HEK293 (cell line): Measurements from ENCODE around the gene RPL13A.
A peak's percentile ranks its signal among the peaks of the same experiment; 100 is the strongest.

Experiments
- AEBP2 ChIP-seq: fragments of 450-650 bp; formaldehyde crosslinking; IDR thresholded peaks from 2 replicates; pipeline ENCODE4 v1.5.1; 2016; ENCODE audit warnings: missing biosample characterization, missing genetic modification characterization, borderline replicate concordance
- ATF2 ChIP-seq: fragments of 450-650 bp; formaldehyde crosslinking; IDR thresholded peaks from 2 replicates; pipeline ENCODE4 v1.5.1; 2016; ENCODE audit warnings: missing biosample characterization, missing genetic modification characterization, low read depth
- GLIS1 ChIP-seq: fragments of 450-650 bp; formaldehyde crosslinking; IDR thresholded peaks from 2 replicates; pipeline ENCODE4 v1.5.1; 2016; ENCODE audit warnings: missing biosample characterization, missing genetic modification characterization
- HOXA7 ChIP-seq: sonication (generic); formaldehyde crosslinking; IDR thresholded peaks from 2 replicates; pipeline ENCODE4 v1.8.1; 2022; ENCODE audit warnings: missing genetic modification reagents, borderline replicate concordance
- KLF16 ChIP-seq: fragments of 450-650 bp; formaldehyde crosslinking; IDR thresholded peaks from 2 replicates; pipeline ENCODE4 v1.5.1; 2017; ENCODE audit warnings: missing biosample characterization, missing genetic modification characterization
- MZF1 ChIP-seq: fragments of 450-650 bp; formaldehyde crosslinking; IDR thresholded peaks from 2 replicates; pipeline ENCODE4 v1.5.1; 2017; ENCODE audit warnings: missing biosample characterization, missing genetic modification characterization, borderline replicate concordance
- REST ChIP-seq: fragments of 450-650 bp; formaldehyde crosslinking; IDR thresholded peaks from 2 replicates; pipeline ENCODE4 v1.5.1; 2016; ENCODE audit warnings: missing biosample characterization, missing genetic modification characterization
- SALL2 ChIP-seq: fragments of 450-650 bp; formaldehyde crosslinking; IDR thresholded peaks from 2 replicates; pipeline ENCODE4 v1.5.0; 2017; ENCODE audit warnings: missing biosample characterization, mild to moderate bottlenecking, missing genetic modification characterization, borderline replicate concordance
- YY1 ChIP-seq: fragments of 450-650 bp; formaldehyde crosslinking; IDR thresholded peaks from 2 replicates; pipeline ENCODE4 v1.5.1; 2018; ENCODE audit warnings: missing biosample characterization, missing genetic modification characterization
- YY2 ChIP-seq: fragments of 450-650 bp; formaldehyde crosslinking; IDR thresholded peaks from 2 replicates; pipeline ENCODE4 v1.5.1; 2016; ENCODE audit warnings: missing biosample characterization, missing genetic modification characterization
- ZBTB17 ChIP-seq: fragments of 450-650 bp; formaldehyde crosslinking; IDR thresholded peaks from 2 replicates; pipeline ENCODE4 v1.5.1; 2016; ENCODE audit warnings: missing biosample characterization, missing genetic modification characterization
- ZBTB21 ChIP-seq: fragments of 450-650 bp; formaldehyde crosslinking; IDR thresholded peaks from 2 replicates; pipeline ENCODE4 v1.5.1; 2017; ENCODE audit warnings: missing biosample characterization, missing genetic modification characterization
- ZBTB6 ChIP-seq: fragments of 450-650 bp; formaldehyde crosslinking; IDR thresholded peaks from 2 replicates; pipeline ENCODE4 v1.5.1; 2017; ENCODE audit warnings: missing biosample characterization, missing genetic modification characterization
- ZEB2 ChIP-seq: fragments of 450-650 bp; formaldehyde crosslinking; IDR thresholded peaks from 2 replicates; pipeline ENCODE4 v1.5.1; 2016; ENCODE audit warnings: missing biosample characterization, missing genetic modification characterization
- ZNF112 ChIP-seq: fragments of 450-650 bp; formaldehyde crosslinking; IDR thresholded peaks from 2 replicates; pipeline ENCODE4 v1.5.0; 2017; ENCODE audit warnings: missing biosample characterization, missing genetic modification characterization
- ZNF132 ChIP-seq: fragments of 450-650 bp; formaldehyde crosslinking; IDR thresholded peaks from 2 replicates; pipeline ENCODE4 v1.5.1; 2017; ENCODE audit warnings: missing biosample characterization, missing genetic modification characterization, borderline replicate concordance
- ZNF202 ChIP-seq: fragments of 450-650 bp; formaldehyde crosslinking; IDR thresholded peaks from 2 replicates; pipeline ENCODE4 v1.5.1; 2016; ENCODE audit warnings: missing biosample characterization, missing genetic modification characterization, borderline replicate concordance
- ZNF211 ChIP-seq: fragments of 450-650 bp; formaldehyde crosslinking; IDR thresholded peaks from 2 replicates; pipeline ENCODE4 v1.5.1; 2016; ENCODE audit warnings: low read depth, missing biosample characterization, missing genetic modification characterization
- ZNF26 ChIP-seq: fragments of 450-650 bp; formaldehyde crosslinking; IDR thresholded peaks from 2 replicates; pipeline ENCODE4 v1.5.1; 2016; ENCODE audit warnings: missing biosample characterization, missing genetic modification characterization
- ZNF510 ChIP-seq: fragments of 450-650 bp; formaldehyde crosslinking; IDR thresholded peaks from 2 replicates; pipeline ENCODE4 v1.5.1; 2018; ENCODE audit warnings: mild to moderate bottlenecking, missing genetic modification characterization, missing biosample characterization; ENCODE audit not compliant: insufficient replicate concordance
- ZNF521 ChIP-seq: fragments of 450-650 bp; formaldehyde crosslinking; IDR thresholded peaks from 2 replicates; pipeline ENCODE4 v1.5.1; 2017; ENCODE audit warnings: missing biosample characterization, mild to moderate bottlenecking, missing genetic modification characterization
- ZNF654 ChIP-seq: fragments of 450-650 bp; formaldehyde crosslinking; IDR thresholded peaks from 2 replicates; pipeline ENCODE4 v1.5.1; 2016; ENCODE audit warnings: low read depth, missing biosample characterization, missing genetic modification characterization
- ZNF664 ChIP-seq: fragments of 450-650 bp; formaldehyde crosslinking; IDR thresholded peaks from 2 replicates; pipeline ENCODE4 v1.5.1; 2016; ENCODE audit warnings: missing biosample characterization, missing genetic modification characterization
- ZNF670 ChIP-seq: fragments of 450-650 bp; formaldehyde crosslinking; IDR thresholded peaks from 2 replicates; pipeline ENCODE4 v1.5.1; 2016; ENCODE audit warnings: missing biosample characterization, missing genetic modification characterization, low read depth
- ZNF704 ChIP-seq: fragments of 450-650 bp; formaldehyde crosslinking; IDR thresholded peaks from 2 replicates; pipeline ENCODE4 v1.5.1; 2016; ENCODE audit warnings: missing biosample characterization, missing genetic modification characterization
- ZNF76 ChIP-seq: fragments of 450-650 bp; formaldehyde crosslinking; IDR thresholded peaks from 2 replicates; pipeline ENCODE4; 2016; ENCODE audit warnings: low read depth, missing biosample characterization, missing genetic modification characterization, borderline replicate concordance
- ZNF777 ChIP-seq: fragments of 450-650 bp; formaldehyde crosslinking; IDR thresholded peaks from 2 replicates; pipeline ENCODE4 v1.5.1; 2017; ENCODE audit warnings: missing biosample characterization, missing genetic modification characterization, borderline replicate concordance
- ZNF830 ChIP-seq: fragments of 450-650 bp; IDR thresholded peaks from 2 replicates; pipeline ENCODE4 v1.5.0; 2018; ENCODE audit warnings: missing biosample characterization, missing genetic modification characterization, low read depth, mild to moderate bottlenecking, moderate library complexity

Gene RPL13A

GRCh38 chr19:49443366-49444099 lies 43.9 kb upstream of the RPL13A start (continued):
- TF ChIP-seq ZBTB17 (tag by site-specific recombination) (peak; percentile 95), ZNF202 (tag by site-specific recombination) (no peak), ZNF704 (tag by site-specific recombination) (no peak), GLIS1 (tag by site-specific recombination) (peak; percentile 60), ZNF211 (tag by site-specific recombination) (no peak), SALL2 (no peak), MZF1 (tag by site-specific recombination) (0 out of 2 replicates have a peak, but pooled peaks have one; percentile 22), REST (tag by site-specific recombination) (no peak; the same call in 1 of the 2 replicates), ZNF664 (tag by site-specific recombination) (no peak), ZNF521 (tag by site-specific recombination) (no peak), ATF2 (tag by site-specific recombination) (no peak), ZNF830 (no peak), ZNF510 (no peak), ZBTB21 (tag by site-specific recombination) (no peak; the same call in none of the 2 replicates), ZNF654 (peak; percentile 38), ZNF670 (no peak), ZNF76 (tag by site-specific recombination) (peak; percentile 97), KLF16 (tag by site-specific recombination) (peak; percentile 56), AEBP2 (tag by site-specific recombination) (no peak), ZEB2 (tag by site-specific recombination) (peak; percentile 93), YY2 (tag by site-specific recombination) (no peak; the same call in 1 of the 2 replicates), HOXA7 (CRISPR knock-in tag) (no peak), ZNF777 (peak; percentile 48; the same call in 1 of the 2 replicates), ZNF112 (no peak), ZNF132 (tag by site-specific recombination) (no peak), ZNF26 (tag by site-specific recombination) (no peak), YY1 (tag by site-specific recombination) (no peak), ZBTB6 (0 out of 2 replicates have a peak, but pooled peaks have one; percentile 38)
